ENCODE data around the gene ADCY6.
A peak's percentile ranks its signal among the peaks of the same experiment; 100 is the strongest.

Gene ADCY6

GRCh38 chr12:48816143-48816854 lies 27.4 kb upstream of the ADCY6 start:
- no peak for DNase-seq (ENCODE audit: low read depth in 3 of 3, low spot score in 1 of 3)

- no peak for DNase-seq (ENCODE audit: low read depth in 3 of 3, low spot score in 1 of 3)
Measured at GRCh38 chr12:48815126-48816110, 26.5 kb upstream of the ADCY6 start.

DNA sequence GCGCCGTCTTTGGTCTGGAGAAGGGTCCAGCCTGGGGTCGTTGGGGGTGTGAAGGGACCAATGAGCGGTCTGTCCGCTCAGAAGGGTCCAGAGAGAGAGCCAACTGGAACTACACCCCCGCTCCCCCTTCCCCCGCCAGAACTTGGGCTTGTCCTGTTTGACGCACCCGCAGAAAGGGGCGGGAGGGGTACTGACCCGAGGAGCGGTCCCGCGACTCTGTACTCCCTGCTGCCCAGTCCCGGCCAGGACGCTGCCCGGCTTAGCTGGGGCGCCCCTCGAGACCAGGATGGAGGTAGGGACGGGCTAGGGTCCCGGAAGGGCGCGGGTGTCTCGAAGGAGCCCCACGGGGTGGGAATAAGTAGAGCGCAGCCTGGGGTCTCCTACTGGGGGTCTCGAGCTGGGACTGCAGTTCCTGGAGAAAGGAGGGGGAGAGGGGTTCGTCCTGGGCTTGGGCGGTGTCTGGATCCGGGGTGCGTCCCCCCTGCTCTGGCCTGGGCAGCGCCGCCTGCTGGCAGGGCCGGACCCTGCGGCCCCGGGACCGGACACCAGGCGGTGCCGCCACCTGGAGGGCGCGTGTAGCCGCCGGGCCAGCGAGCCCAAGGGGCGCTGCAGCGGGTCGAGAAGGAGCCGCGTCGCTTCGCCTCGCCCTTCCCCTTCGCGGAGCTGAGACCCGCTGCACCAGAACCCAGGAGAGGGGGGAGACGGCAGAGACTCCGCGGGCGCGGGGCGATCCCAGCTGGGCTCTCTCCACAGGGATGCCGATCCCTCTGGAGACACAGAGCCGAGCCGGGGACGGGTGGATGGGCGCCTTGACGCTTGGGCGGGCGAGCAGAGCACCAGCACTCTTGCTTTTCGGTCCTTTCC lies 25.6 kb upstream of the ADCY6 start:
- DNase-seq (ENCODE audit: low read depth in 3 of 3, low spot score in 1 of 3), result peak; percentile 28 to 65 (median 36)

GRCh38 chr12:48813465-48814261 lies 24.8 kb upstream of the ADCY6 start:
- no peak for DNase-seq (ENCODE audit: low read depth in 3 of 3, low spot score in 1 of 3)

DNA sequence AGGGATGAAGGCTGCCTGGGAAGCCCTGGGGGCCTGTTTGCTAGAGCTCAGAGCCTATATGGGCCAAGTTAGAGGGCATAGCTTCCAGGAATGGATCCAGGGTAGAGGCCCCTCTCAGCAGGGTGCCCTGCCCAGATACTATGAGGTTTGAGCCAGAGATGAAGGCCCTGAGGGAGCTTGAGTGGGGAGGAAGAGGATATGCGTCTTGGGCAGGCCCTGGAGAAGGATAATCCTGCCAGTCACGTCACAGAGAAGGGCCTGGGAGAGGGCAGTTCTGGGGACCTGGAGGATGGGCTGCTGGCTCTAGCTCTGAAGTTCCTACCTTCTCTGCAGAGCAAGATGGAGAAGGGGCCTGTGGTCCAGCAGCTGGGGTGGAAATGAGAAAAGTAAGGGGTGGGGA lies 23.5 kb upstream of the ADCY6 start:
- DNase-seq (ENCODE audit: low read depth in 3 of 3, low spot score in 1 of 3), result no peak

DNA sequence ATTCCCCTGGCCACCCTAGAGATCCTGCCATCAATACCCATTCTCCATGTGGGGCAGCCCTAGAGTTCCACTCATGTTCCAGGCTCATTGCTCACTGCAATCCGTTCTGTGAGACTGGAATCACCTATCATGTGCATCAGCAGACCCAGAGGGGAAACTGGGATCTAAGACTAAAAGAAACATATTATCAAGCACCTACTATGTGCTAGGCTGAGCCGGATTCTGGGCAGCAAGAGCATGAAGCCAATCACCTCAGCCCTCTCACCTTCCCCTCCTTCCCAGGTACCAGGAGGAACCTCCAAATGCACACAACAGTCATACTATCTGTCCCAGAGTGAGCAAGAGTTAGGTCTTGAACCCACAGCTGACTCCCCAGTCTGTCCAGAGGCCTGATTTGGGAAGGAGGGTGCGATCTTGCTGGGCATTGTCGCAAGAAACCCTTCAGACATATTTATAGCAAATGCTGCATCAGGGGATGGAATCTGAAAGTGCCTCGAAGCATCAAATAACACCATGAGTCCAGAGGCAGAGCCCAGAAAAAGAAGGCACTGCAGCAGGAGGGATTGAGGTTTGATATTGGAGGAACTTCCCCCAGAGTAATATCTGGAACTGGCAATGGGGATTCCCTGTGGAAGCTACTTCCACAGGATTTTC lies 22.7 kb upstream of the ADCY6 start:
- no peak for DNase-seq (ENCODE audit: low read depth in 3 of 3, low spot score in 1 of 3)

GRCh38 chr12:48810903-48811431 lies 22.1 kb upstream of the ADCY6 start:
- DNase-seq (ENCODE audit: low read depth in 3 of 3, low spot score in 1 of 3), result no peak

- no peak for DNase-seq (ENCODE audit: low read depth in 3 of 3, low spot score in 1 of 3)
Measured at GRCh38 chr12:48807981-48808380, 19.1 kb upstream of the ADCY6 start.

DNA sequence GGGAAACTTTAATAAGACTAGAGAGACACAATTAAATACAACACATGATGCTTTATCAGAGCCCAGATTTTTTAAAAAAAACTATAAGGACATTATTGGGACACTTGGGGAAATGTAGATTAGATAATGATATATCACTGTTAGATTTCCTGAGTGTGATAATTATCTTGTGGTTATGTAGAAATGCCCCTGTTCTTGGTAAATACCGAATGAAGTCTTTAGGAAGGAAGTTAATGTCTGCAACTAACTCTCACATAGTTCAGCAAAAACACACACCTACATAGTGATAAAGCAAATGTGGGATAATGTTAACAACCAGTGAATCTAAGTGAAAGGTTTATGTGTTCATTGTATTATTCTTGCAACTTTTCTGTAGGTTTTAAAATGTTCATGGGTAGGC lies 14.8 kb upstream of the ADCY6 start:
- DNase-seq (ENCODE audit: low read depth in 3 of 3, low spot score in 1 of 3), result no peak

DNA sequence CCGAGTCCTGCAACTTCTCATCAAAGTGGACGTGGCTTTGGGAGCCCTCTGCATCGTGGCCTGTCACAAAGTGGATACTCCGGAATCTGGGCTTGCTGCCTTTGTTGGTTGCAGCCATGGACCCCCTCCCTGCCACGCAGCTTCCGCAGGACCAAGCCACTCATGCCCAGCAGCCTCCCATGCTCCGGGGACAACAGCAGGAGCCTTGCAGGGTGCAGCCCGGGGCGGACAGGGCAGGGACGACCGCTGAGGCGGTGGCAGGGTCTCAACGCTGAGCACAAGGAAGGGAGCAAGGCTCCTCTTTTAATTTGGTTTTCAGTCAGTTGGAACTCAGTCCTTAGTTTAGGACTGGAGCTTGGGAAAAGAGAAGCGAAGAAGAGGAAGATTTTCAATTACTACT lies 12.1 kb upstream of the ADCY6 start:
- DNase-seq (ENCODE audit: low read depth in 3 of 3, low spot score in 1 of 3), result no peak

- DNase-seq (ENCODE audit: low read depth in 3 of 3, low spot score in 1 of 3), result no peak
Measured at GRCh38 chr12:48800457-48800856, 11.6 kb upstream of the ADCY6 start.

GRCh38 chr12:48796976-48797375 lies 8.1 kb upstream of the ADCY6 start:
- DNase-seq (ENCODE audit: low read depth in 3 of 3, low spot score in 1 of 3), result no peak

- peak in 1 of 3 donors; percentile 41 for DNase-seq (ENCODE audit: low read depth in 3 of 3, low spot score in 1 of 3)
Measured at GRCh38 chr12:48795550-48796455, 6.9 kb upstream of the ADCY6 start.

DNA sequence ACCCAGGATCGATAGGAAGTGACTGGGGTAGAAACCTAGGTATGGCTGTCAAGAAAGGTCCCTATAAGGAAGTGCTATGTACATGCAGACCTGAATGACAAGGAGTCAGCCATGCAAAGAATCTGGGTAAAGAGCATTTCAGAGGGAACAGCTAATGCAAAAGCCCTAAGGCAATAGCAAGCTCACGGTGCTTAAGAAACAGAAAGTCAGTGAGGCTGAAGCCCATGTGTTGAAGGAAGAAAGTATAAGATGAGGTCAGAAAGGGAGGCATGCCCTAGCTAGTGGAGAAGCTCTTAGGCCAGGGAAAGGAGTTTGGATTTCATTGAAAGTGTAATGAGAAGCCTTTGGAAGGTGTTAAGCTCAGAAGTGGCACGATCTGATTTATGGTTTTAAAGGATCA lies 6.0 kb upstream of the ADCY6 start:
- no peak for DNase-seq (ENCODE audit: low read depth in 3 of 3, low spot score in 1 of 3)

DNA sequence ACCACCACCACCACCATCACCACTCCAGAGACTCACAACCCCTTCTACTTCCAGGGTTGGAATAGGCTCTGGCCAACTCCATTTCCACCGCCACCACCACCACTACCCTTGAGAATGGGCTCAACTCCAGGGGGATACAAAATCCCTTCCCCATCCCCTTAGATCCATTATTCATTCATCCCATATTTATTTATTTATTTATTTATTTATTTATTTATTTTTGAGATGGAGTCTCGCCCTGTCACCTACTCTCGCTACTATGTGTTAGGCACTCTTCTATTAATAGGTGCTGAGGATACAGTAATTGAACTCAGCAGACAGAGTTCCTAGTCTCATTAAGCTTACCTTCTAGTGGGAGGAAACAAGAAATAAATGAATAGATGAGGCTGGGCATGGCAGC lies 4.8 kb upstream of the ADCY6 start:
- DNase-seq (ENCODE audit: low read depth in 3 of 3, low spot score in 1 of 3), result no peak

DNA sequence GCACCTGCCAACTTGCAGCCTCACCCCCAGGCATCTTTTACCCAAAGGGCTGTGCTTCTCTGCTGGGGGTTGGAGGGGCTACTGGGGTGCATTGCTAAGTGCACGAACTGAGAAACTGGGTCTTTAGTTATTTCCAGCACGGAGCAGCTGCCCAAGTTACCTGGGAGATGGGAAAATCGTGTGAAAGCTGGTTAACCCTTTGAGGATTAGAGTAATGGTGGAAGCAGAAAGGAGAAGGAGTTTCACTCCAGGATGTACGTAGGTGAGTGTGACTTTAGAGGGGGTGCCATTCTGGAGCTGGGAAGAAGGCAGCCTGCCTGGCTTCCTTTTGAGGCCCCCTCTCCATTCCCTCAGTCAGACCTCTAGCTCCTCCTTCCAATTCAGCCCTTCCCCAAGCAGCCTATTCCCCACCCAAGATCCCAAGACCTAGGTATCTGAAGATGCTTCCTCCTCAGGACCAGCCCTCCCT lies 1.0 kb upstream of the ADCY6 start:
- DNase-seq (ENCODE audit: low read depth in 3 of 3, low spot score in 1 of 3), result no peak

GRCh38 chr12:48788524-48788853 lies 400 bp downstream of the ADCY6 start:
- DNase-seq (ENCODE audit: low read depth in 3 of 3, low spot score in 1 of 3), result no peak

GRCh38 chr12:48787791-48788523 lies 932 bp downstream of the ADCY6 start:
- no peak for DNase-seq (ENCODE audit: low read depth in 3 of 3, low spot score in 1 of 3)

Data from stimulated activated CD4-positive, alpha-beta T cell treated with anti-CD3 and anti-CD28 coated beads, TNF-alpha, amount 100 ng/mL, for 1 hour (primary cell).